GM12891 (cell line): ENCODE results near the gene CCL2.

Experiments used
- PAX5 ChIP-seq: IDR thresholded peaks from 2 replicates; pipeline ENCODE4 v1.6.1; 2011; ENCODE audit warnings: low read length, moderate library complexity, mild to moderate bottlenecking; ENCODE audit not compliant: insufficient read depth, severe bottlenecking
- POLR2A ChIP-seq: IDR thresholded peaks from 2 replicates; pipeline ENCODE4 v1.6.1; 2011; ENCODE audit warnings: low read depth, low read length, control low read depth

GRCh38 chr17:34220045-34220751 lies 34.9 kb upstream of the CCL2 start:
- TF ChIP-seq POLR2A, result no peak
- no peak for TF ChIP-seq PAX5
